H4 (cell line): ENCODE measurements around the gene SAE1. TPM values are rescaled to one million over a fixed set of nuclear protein-coding genes. Genes with fewer than 3 reads are reported as not detected.
"Not testable (repeated sequence)": the region's sequence is repeated elsewhere in the genome, so short reads cannot be mapped to it uniquely, and the experiment has no call there.

Experiments
- DNase-seq: peaks from one replicate; pipeline ENCODE4 v3.0.0-alpha.2; 2015; ENCODE audit warnings: low spot score
- total RNA-seq: library from RNA; depleted of rRNA; stranded (reverse); fragments of >200 nt; shearing (Covaris generic); gene quantifications from 2 replicates; pipeline ENCODE4 v1.2.3, GENCODE V29; 2014; rRNA removed

Gene SAE1
- 362 and 397 TPM in 2 replicates for total RNA-seq

- DNase-seq = peak; percentile 99
Observed at GRCh38 chr19:47130589-47131227, at the start of gene SAE1. TSS of gene SAE1 (plus strand) at chr19:47130835. CDS start at chr19:47130931, 96 bp downstream.

- no peak for DNase-seq
Observed at GRCh38 chr19:47081095-47081494, 49.5 kb upstream of the SAE1 start.

- DNase-seq = no peak
Observed at GRCh38 chr19:47082493-47082892, 48.1 kb upstream of the SAE1 start.

GRCh38 chr19:47084879-47085439 lies 45.7 kb upstream of the SAE1 start:
- no peak for DNase-seq

GRCh38 chr19:47086280-47086679 lies 44.4 kb upstream of the SAE1 start:
- DNase-seq = no peak

GRCh38 chr19:47089767-47090350 lies 40.8 kb upstream of the SAE1 start:
- DNase-seq = no peak

GRCh38 chr19:47093254-47093653 lies 37.4 kb upstream of the SAE1 start:
- DNase-seq = no peak

GRCh38 chr19:47093841-47094240 lies 36.8 kb upstream of the SAE1 start:
- no peak for DNase-seq

- DNase-seq = no peak
Observed at GRCh38 chr19:47094557-47095475, 35.8 kb upstream of the SAE1 start.

- DNase-seq = no peak
Observed at GRCh38 chr19:47095476-47096099, 35.0 kb upstream of the SAE1 start.

- DNase-seq = no peak
Observed at GRCh38 chr19:47096100-47096704, 34.4 kb upstream of the SAE1 start.

- no peak for DNase-seq
Observed at GRCh38 chr19:47096721-47097120, 33.9 kb upstream of the SAE1 start.

- DNase-seq = no peak
Observed at GRCh38 chr19:47097396-47098201, 33.0 kb upstream of the SAE1 start.

- no peak for DNase-seq
Observed at GRCh38 chr19:47098608-47099007, 32.0 kb upstream of the SAE1 start.

GRCh38 chr19:47099576-47100050 lies 31.0 kb upstream of the SAE1 start:
- no peak for DNase-seq

GRCh38 chr19:47100290-47100689 lies 30.3 kb upstream of the SAE1 start:
- DNase-seq = no peak

- not testable (repeated sequence) for DNase-seq
Observed at GRCh38 chr19:47101116-47101515, 29.5 kb upstream of the SAE1 start.

GRCh38 chr19:47102346-47103060 lies 28.1 kb upstream of the SAE1 start:
- DNase-seq = no peak

- no peak for DNase-seq
Observed at GRCh38 chr19:47104680-47105079, 26.0 kb upstream of the SAE1 start.

GRCh38 chr19:47105874-47106273 lies 24.8 kb upstream of the SAE1 start:
- no peak for DNase-seq
